Measurements from ENCODE around the gene WRAP53. TPM values are rescaled to one million over a fixed set of nuclear protein-coding genes. Genes with fewer than 3 reads are reported as not detected.

Gene WRAP53
- total RNA-seq, 1 donor from 2014 or later, result 25.9 TPM

- intact Hi-C loops (cut with micrococcal nuclease), result loop anchor here (5.0 to 10.0 kb wide), 3 partner anchors 85 to 303 kb away; no protein-coding TSS in a partner anchor
These were observed 51.5 kb downstream of the WRAP53 start for GRCh38 chr17:7739746-7740145.

DNA sequence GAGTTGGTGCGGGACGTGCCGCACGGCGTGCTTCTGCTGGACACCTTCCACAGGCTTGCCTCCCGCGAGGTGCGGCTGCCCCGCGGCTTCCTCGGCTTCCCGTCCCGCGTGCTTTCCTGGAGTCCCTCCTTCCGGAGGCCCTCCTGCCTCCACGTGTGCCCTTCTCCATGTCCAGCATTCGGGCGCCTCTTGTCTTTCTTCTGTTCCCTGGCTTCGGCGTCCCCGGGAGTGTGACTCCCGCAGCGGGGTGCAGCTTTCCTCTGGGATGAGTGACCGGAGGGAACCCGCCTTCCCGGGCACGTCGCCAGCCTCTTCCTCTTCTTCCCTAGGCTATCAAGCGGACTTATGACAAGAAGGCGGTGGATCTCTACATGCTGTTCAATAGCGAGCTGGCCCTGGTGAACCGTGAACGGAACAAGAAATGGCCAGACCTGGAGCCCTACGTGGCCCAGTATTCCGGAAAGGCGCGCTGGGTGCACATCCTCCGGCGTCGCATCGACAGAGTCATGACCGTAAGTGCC is 52.3 kb downstream of the WRAP53 start:
- intact Hi-C loops (cut with micrococcal nuclease), result loop anchor here (5.0 to 10.0 kb wide), 3 partner anchors 84 to 302 kb away; no protein-coding TSS in a partner anchor

DNA sequence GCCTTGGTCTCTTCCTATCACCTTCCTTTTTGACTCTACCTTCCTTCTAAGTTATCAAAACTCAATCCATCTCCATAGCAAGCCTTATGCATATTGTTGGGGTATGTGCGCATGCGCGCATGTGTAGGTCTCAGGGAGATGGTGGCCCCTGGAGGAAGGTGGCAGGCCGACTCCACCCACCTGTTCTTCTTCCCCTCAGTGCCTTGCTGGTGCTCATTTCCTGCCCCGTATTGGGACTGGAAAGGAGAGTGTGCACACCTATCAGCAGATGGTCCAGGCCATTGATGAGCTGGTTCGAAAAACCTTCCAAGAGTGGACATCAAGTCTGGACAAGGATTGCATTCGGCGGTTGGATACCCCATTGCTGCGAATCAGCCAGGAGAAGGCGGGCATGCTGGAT is 54.5 kb downstream of the WRAP53 start:
- intact Hi-C loops (cut with micrococcal nuclease), result loop anchor here (5.0 to 10.0 kb wide), 3 partner anchors 82 to 300 kb away; no protein-coding TSS in a partner anchor

DNA sequence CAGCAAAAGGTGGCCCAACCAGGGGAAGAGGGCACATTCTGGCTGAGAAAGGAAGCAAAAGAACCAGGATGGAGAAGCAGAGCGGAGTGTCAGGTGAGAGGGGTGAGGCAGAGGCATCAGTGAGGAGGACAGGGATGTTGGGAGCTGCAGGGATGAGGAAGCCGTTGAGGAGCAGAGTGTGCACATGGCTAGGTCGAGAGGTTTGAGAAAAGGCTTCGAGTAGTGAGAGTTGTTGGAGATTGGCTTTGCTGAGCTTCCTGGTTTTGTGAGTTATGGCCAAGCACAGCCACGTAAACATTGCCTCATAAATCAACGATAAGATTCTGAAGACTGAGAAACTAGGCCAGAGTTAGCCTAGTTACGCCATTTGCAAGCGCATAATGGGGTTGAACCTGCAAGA is 56.1 kb downstream of the WRAP53 start:
- intact Hi-C loops (cut with micrococcal nuclease), result loop anchor here (5.0 to 10.0 kb wide), 3 partner anchors 80 to 298 kb away; no protein-coding TSS in a partner anchor

- intact Hi-C loops (cut with micrococcal nuclease), result loop anchor here (10.0 kb wide), 1 partner anchor 79 kb away; no protein-coding TSS in a partner anchor
These were observed 57.6 kb downstream of the WRAP53 start for GRCh38 chr17:7745748-7746470.

GRCh38 chr17:7747635-7748071 is 59.4 kb downstream of the WRAP53 start:
- intact Hi-C loops (cut with micrococcal nuclease), result loop anchor here (10.0 kb wide), 1 partner anchor 77 kb away; no protein-coding TSS in a partner anchor

DNA sequence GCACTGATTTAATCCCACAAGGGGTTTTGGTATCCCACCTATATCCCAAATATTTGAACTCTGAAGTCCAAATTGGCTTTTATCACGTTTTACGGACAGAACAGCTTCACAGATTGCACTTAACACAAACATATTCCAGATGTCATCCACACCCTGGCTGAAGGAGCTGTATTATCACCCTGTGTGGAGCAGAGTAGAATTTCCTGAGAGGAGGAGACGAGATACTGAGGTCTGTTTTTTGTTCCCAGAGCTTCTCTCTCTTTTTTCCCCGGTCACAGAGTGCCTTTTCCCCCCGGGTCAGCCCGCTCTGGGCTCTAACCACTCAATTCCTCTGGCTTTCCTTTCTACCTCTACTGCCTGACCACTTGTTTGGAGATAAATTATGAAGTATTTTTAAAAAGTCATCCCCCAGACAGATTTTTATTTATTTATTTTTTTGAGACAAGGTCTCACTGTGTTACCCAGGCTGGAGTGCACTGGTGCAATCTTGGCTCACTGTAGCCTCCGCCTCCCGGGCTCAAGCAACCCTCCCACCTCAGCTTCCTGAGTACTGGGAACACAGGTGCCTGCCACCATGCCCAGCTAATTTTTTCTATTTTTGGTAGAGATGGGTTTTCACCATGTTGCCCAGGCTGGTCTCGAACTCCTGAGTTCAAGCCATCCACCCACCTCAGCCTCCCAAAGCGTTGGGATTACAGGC is 59.9 kb downstream of the WRAP53 start:
- intact Hi-C loops (cut with micrococcal nuclease), result loop anchor here (10.0 kb wide), 1 partner anchor 77 kb away; no protein-coding TSS in a partner anchor

DNA sequence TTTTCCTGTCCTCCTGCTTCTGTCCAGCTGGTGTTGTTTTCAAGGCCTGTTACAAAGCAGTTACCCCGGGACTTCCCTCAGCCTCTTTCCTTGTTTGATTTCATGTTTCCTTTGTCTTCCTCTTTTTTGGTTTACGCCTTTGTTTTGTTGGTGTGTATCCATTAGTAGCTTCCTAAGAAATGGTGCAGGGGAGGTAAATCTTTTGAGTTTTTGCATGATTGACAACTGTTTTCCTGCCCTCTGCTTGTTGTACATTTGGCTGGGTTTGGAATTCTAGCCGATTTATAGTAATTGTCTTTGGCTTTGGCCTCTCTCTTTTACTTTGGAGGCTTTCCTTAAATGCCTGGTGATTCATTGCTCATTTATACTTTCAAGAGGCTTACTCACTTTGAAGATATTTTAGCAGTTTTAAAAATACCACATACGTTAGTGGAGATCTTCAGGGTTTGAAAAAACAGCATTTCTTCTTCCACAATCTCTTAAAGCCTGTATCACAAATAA is 62.1 kb downstream of the WRAP53 start:
- intact Hi-C loops (cut with micrococcal nuclease), result no loop called here

Other genes starting within 250 kb of the WRAP53 start
- gene FGF11, start 249.0 kb upstream of the WRAP53 start, total RNA-seq, result 5.6 and 5.8 TPM in 2 replicates
- 11.0 and 11.4 TPM in 2 replicates for gene CHRNB1, start 243.4 kb upstream of the WRAP53 start, total RNA-seq
- 21.6 and 22.3 TPM in 2 replicates for gene ZBTB4, start 208.8 kb upstream of the WRAP53 start, total RNA-seq
- not detected in 2 replicates for gene SLC35G6, start 207.0 kb upstream of the WRAP53 start, total RNA-seq
- gene POLR2A, start 204.1 kb upstream of the WRAP53 start, total RNA-seq, result 192 and 200 TPM in 2 replicates
- 66.6 and 67.0 TPM in 2 replicates for gene TNFSF12, start 139.4 kb upstream of the WRAP53 start, total RNA-seq
- gene TNFSF13, start 129.7 kb upstream of the WRAP53 start, total RNA-seq, result 3.2 TPM in 2 replicates
- gene SENP3, start 126.6 kb upstream of the WRAP53 start, total RNA-seq, result 50.9 and 55.3 TPM in 2 replicates
- gene CD68, start 108.8 kb upstream of the WRAP53 start, total RNA-seq, result 8.3 and 9.4 TPM in 2 replicates
- gene MPDU1, start 104.6 kb upstream of the WRAP53 start, total RNA-seq, result 79.6 and 79.9 TPM in 2 replicates
- 0.25 and 0.50 TPM in 2 replicates for gene SOX15, start 98.4 kb upstream of the WRAP53 start, total RNA-seq
- gene FXR2, start 73.6 kb upstream of the WRAP53 start, total RNA-seq, result 30.3 and 31.7 TPM in 2 replicates
- gene SAT2, start 60.7 kb upstream of the WRAP53 start, total RNA-seq, result 17.8 and 18.2 TPM in 2 replicates
- not detected in 2 replicates for gene SHBG, start 58.3 kb upstream of the WRAP53 start, total RNA-seq
- 0.16 and 0.25 TPM in 2 replicates for gene ATP1B2, start 37.6 kb upstream of the WRAP53 start, total RNA-seq
- gene TP53, start 987 bp upstream of the WRAP53 start, total RNA-seq, result 195 and 207 TPM in 2 replicates
- gene EFNB3, start 16.7 kb downstream of the WRAP53 start, total RNA-seq, result 0.09 TPM in 1 of 2 replicates, not detected in the other
- not detected in 2 replicates for gene DNAH2, start 29.3 kb downstream of the WRAP53 start, total RNA-seq
- 13.8 and 13.9 TPM in 2 replicates for gene KDM6B, start 145.7 kb downstream of the WRAP53 start, total RNA-seq
- 0.57 and 0.82 TPM in 2 replicates for gene TMEM88, start 166.6 kb downstream of the WRAP53 start, total RNA-seq
- 74.9 TPM in 2 replicates for gene NAA38, start 169.1 kb downstream of the WRAP53 start, total RNA-seq
- 7.3 TPM in 2 replicates for gene CYB5D1, start 169.5 kb downstream of the WRAP53 start, total RNA-seq
- gene CHD3, start 200.3 kb downstream of the WRAP53 start, total RNA-seq, result 212 and 213 TPM in 2 replicates
- gene RNF227, start 227.8 kb downstream of the WRAP53 start, total RNA-seq, result 3.6 TPM in 2 replicates
- 9.2 and 10.7 TPM in 2 replicates for gene KCNAB3, start 241.4 kb downstream of the WRAP53 start, total RNA-seq
- 216 and 217 TPM in 2 replicates for gene TRAPPC1, start 243.5 kb downstream of the WRAP53 start, total RNA-seq
- 54.4 and 58.1 TPM in 2 replicates for gene CNTROB, start 243.7 kb downstream of the WRAP53 start, total RNA-seq

All from T-helper 2 cell treated with Interferon-gamma antibody and Interleukin-4, amounts not matched to agents 100 ng/mL and 5 ng/mL, for 36 hours (primary cell).